HepG2 (cell line): ENCODE data around the gene RING1. TPM values are rescaled to one million over a fixed set of nuclear protein-coding genes. Genes with fewer than 3 reads are reported as not detected.

Experiments used
- ATAC-seq: fragments of 200-7000 bp; cut with Tn5 transposase; 3 replicates; pipeline ENCODE4 v1.9.1; 2020; ENCODE audit warnings: mild to moderate bottlenecking, moderate library complexity
- BruUV-seq: library from RNA; stranded (reverse); fragments of 400-500 nt; replicated peaks from 2 replicates; lab custom pipeline; 2021; lab: Mats Ljungman, UMichigan
- CTCF ChIA-PET: fragments of 300-600 bp; formaldehyde crosslinking; extraction: SDS; loops from one replicate; lab custom pipeline; 2021; ENCODE audit warnings: low total read pairs, inconsistent platforms, low intra/inter-chr PET ratio; lab: Yijun Ruan, JAX
- POLR2A ChIA-PET: fragments of 350-600 bp; sonication (Branson Sonifier 250); formaldehyde crosslinking; loops from one replicate; lab custom pipeline; 2020; ENCODE audit warnings: antibody characterized with exemption, inconsistent platforms; lab: Yijun Ruan, JAX
- DNase-seq: peaks from one replicate; pipeline ENCODE4 v3.0.0-alpha.2; 2015; ENCODE audit warnings: low spot score
- FAIRE-seq: peaks from 3 replicates; lab custom pipeline; 2011; peaks lifted over from hg19 to GRCh38; lab: Jason Lieb, UNC
- H2AFZ ChIP-seq: one replicate; pipeline ENCODE4 v1.6.1; 2011; ENCODE audit warnings: low read length, inconsistent platforms
- H3K27ac ChIP-seq: fragments of 300-600 bp; 3 replicates; pipeline ENCODE4 v1.8.0; 2011; ENCODE audit warnings: mixed run types, mild to moderate bottlenecking, mixed read lengths, low read length, inconsistent platforms; ENCODE audit not compliant: insufficient read depth; ENCODE audit errors: extremely low read length
- H3K27me3 ChIP-seq, 2 experiments: fragments of 200-600 bp in 1 of 2; 2 replicates in 1 of 2; 3 replicates in 1 of 2; pipeline versions ENCODE4 v1.6.0 to v1.8.0; 2011; ENCODE audit warnings: low read length in 2 of 2, mild to moderate bottlenecking in 2 of 2, moderate library complexity in 2 of 2, inconsistent platforms in 1 of 2; ENCODE audit not compliant: insufficient read depth in 2 of 2, control insufficient read depth in 1 of 2
- H3K36me3 ChIP-seq, 2 experiments: fragments of 200-600 bp in 1 of 2; replicated peaks in 1 of 2; 2 replicates in 1 of 2; 3 replicates in 1 of 2; pipeline versions ENCODE4 v1.5.1 to v1.8.0; 2011; ENCODE audit warnings: low read length in 2 of 2, inconsistent platforms in 1 of 2; ENCODE audit not compliant: insufficient read depth in 2 of 2, control insufficient read depth in 1 of 2
- H3K4me1 ChIP-seq: 2 replicates; pipeline ENCODE4 v1.5.1; 2012; ENCODE audit warnings: low read length, inconsistent platforms; ENCODE audit not compliant: insufficient read depth
- H3K4me2 ChIP-seq: 2 replicates; pipeline ENCODE4 v1.6.0; 2011; ENCODE audit warnings: low read depth, low read length, inconsistent platforms
- H3K4me3 ChIP-seq, 3 experiments: fragments of 200-600 bp in 1 of 3; sonication (generic), shearing (Covaris generic) in 1 of 3; replicated peaks in 1 of 3; 2 replicates each; pipeline ENCODE4 v1.5.1; 2011 to 2016; ENCODE audit warnings: low read length in 3 of 3, inconsistent platforms in 2 of 3, low read depth in 2 of 3, mild to moderate bottlenecking in 2 of 3, control low read depth in 1 of 3, mixed read lengths in 1 of 3; ENCODE audit not compliant: insufficient read depth in 1 of 3
- H3K79me2 ChIP-seq: one replicate; pipeline ENCODE4 v1.6.1; 2011; ENCODE audit warnings: low read length, inconsistent platforms; ENCODE audit not compliant: insufficient read depth
- H3K9ac ChIP-seq: 2 replicates; pipeline ENCODE4 v1.6.0; 2011; ENCODE audit warnings: mild to moderate bottlenecking, low read depth, low read length, inconsistent platforms; ENCODE audit not compliant: insufficient read depth
- H3K9me3 ChIP-seq: 2 replicates; pipeline ENCODE4 v1.5.1; 2012; ENCODE audit warnings: mild to moderate bottlenecking, low read length
- H4K20me1 ChIP-seq: 2 replicates; pipeline ENCODE4 v1.6.0; 2011; ENCODE audit warnings: inconsistent platforms, mild to moderate bottlenecking, low read length, moderate library complexity; ENCODE audit not compliant: insufficient read depth
- CENPT ChIP-seq: sonication (generic); formaldehyde crosslinking; IDR thresholded peaks from 2 replicates; pipeline ENCODE4 v1.8.0; 2022; ENCODE audit warnings: low read depth, mild to moderate bottlenecking, moderate library complexity, missing genetic modification reagents
- EHMT2 ChIP-seq: fragments of 200-600 bp; sonication (generic); IDR thresholded peaks from 2 replicates; pipeline ENCODE4 v1.7.0; 2017; ENCODE audit warnings: antibody characterized with exemption, low read depth, low read length, borderline replicate concordance
- HOXA7 ChIP-seq: sonication (generic); formaldehyde crosslinking; IDR thresholded peaks from 2 replicates; pipeline ENCODE4 v1.8.1; 2022; ENCODE audit warnings: mild to moderate bottlenecking, missing genetic modification reagents, moderate library complexity
- PAX8 ChIP-seq: sonication (generic); formaldehyde crosslinking; IDR thresholded peaks from 2 replicates; pipeline ENCODE4 v1.8.0; 2022; ENCODE audit warnings: mild to moderate bottlenecking, missing genetic modification reagents, borderline replicate concordance
- PPARG ChIP-seq: conservative IDR thresholded peaks from 2 replicates; pipeline ENCODE4 v1.6.1; 2016; ENCODE audit warnings: missing biosample characterization, missing genetic modification reagents
- RFXANK ChIP-seq: IDR thresholded peaks from 2 replicates; pipeline ENCODE4 v1.6.1; 2016
- SKI ChIP-seq: fragments of 450-650 bp; IDR thresholded peaks from one replicate; pipeline ENCODE4 v1.6.1; 2018; ENCODE audit warnings: mild to moderate bottlenecking; ENCODE audit not compliant: partially characterized antibody
- SNAPC2 ChIP-seq: sonication (generic); formaldehyde crosslinking; IDR thresholded peaks from 2 replicates; pipeline ENCODE4 v1.8.1; 2022; ENCODE audit warnings: mild to moderate bottlenecking, missing genetic modification reagents
- SP2 ChIP-seq: sonication (generic); formaldehyde crosslinking; IDR thresholded peaks from 2 replicates; pipeline ENCODE4 v1.5.1; 2020; ENCODE audit warnings: mild to moderate bottlenecking, missing genetic modification reagents
- TOPORS ChIP-seq: sonication (generic); formaldehyde crosslinking; IDR thresholded peaks from 2 replicates; pipeline ENCODE4 v1.8.0; 2023; ENCODE audit warnings: mild to moderate bottlenecking, missing genetic modification reagents
- XRCC5 ChIP-seq: fragments of 200-400 bp; formaldehyde crosslinking; optimal IDR thresholded peaks from 2 replicates; pipeline ENCODE3; 2017; ENCODE audit warnings: mild to moderate bottlenecking, low read length
- YEATS4 ChIP-seq: sonication (generic); formaldehyde crosslinking; IDR thresholded peaks from 2 replicates; pipeline ENCODE4 v1.4.0; 2020; ENCODE audit warnings: missing genetic modification reagents, borderline replicate concordance
- ZBTB3 ChIP-seq: sonication (generic); formaldehyde crosslinking; IDR thresholded peaks from 2 replicates; pipeline ENCODE4 v1.4.0; 2020; ENCODE audit warnings: low read depth, mild to moderate bottlenecking, moderate library complexity, missing genetic modification reagents, borderline replicate concordance
- ZFAT ChIP-seq: sonication (generic); formaldehyde crosslinking; conservative IDR thresholded peaks from 2 replicates; pipeline ENCODE4 v1.8.1; 2023; ENCODE audit warnings: missing genetic modification reagents, inconsistent platforms
- ZFP36L1 ChIP-seq: sonication (generic); formaldehyde crosslinking; IDR thresholded peaks from 2 replicates; pipeline ENCODE4 v1.8.0; 2022; ENCODE audit warnings: mild to moderate bottlenecking, missing genetic modification reagents, moderate library complexity
- ZNF605 ChIP-seq: sonication (generic); formaldehyde crosslinking; IDR thresholded peaks from 2 replicates; pipeline ENCODE4 v1.8.0; 2022; ENCODE audit warnings: mild to moderate bottlenecking, missing genetic modification reagents
- ZNF616 ChIP-seq: sonication (generic); formaldehyde crosslinking; IDR thresholded peaks from 2 replicates; pipeline ENCODE4 v1.5.0; 2020; ENCODE audit warnings: low read depth, mild to moderate bottlenecking, missing genetic modification reagents
- ZNF746 ChIP-seq: sonication (generic); formaldehyde crosslinking; IDR thresholded peaks from 2 replicates; pipeline ENCODE4 v1.8.0; 2022; ENCODE audit warnings: mild to moderate bottlenecking, missing genetic modification reagents
- ZNF761 ChIP-seq: sonication (generic); formaldehyde crosslinking; conservative IDR thresholded peaks from 2 replicates; pipeline ENCODE4 v1.4.0; 2020; ENCODE audit warnings: mild to moderate bottlenecking, missing genetic modification reagents
- WGBS: methylation state at CpG from one replicate; pipeline ENCODE4 v1.1.6; 2017; ENCODE audit warnings: low lambda C conversion rate; 5-methylcytosine and 5-hydroxymethylcytosine counted together
- in situ Hi-C: cut with HindIII; loops from 2 replicates; pipeline ENCODE4 v1.10.0; 2017; ENCODE audit warnings: low pct_unique_long_range_greater_than_20kb; ENCODE audit not compliant: extremely low pct_ligation_motif_present
- intact Hi-C: fragments of 100-400 bp; cut with micrococcal nuclease; formaldehyde crosslinking; loops from one replicate; pipeline ENCODE4 v1.10.0; 2022; ENCODE audit not compliant: unreplicated experiment
- polyA plus RNA-seq, 8 experiments: library from polyadenylated mRNA; depleted of rRNA in 3 of 8; stranded (reverse) in 7 of 8; unstranded in 1 of 8; fragments of >200 nt; fragmentation: Illumina TruSeq in 4 of 8; extraction: Trizol in 4 of 8; gene quantifications; 2 replicates each; pipeline versions ENCODE4 v1.2.1 to v1.2.3, GENCODE V29; 2011 to 2016; ENCODE audit warnings: low read depth in 4 of 8, missing spikeins in 1 of 8, mixed read lengths in 1 of 8; ENCODE audit not compliant: insufficient read depth in 1 of 8
- total RNA-seq, 5 experiments: library from RNA; depleted of rRNA; stranded (reverse); fragments of >200 nt; fragmentation: Illumina TruSeq; extraction: Trizol; gene quantifications; 2 replicates each; pipeline ENCODE4 v1.2.3, GENCODE V29; 2016; ENCODE audit warnings: low read depth in 1 of 5
- TF ChIP-seq, protein P1 (sequence below): IDR thresholded peaks from 2 replicates; pipeline ENCODE4 v1.6.1; 2016; ENCODE audit warnings: mild to moderate bottlenecking, missing biosample characterization, missing genetic modification reagents
- TF ChIP-seq, protein P2 (sequence below): sonication (generic); formaldehyde crosslinking; IDR thresholded peaks from 2 replicates; pipeline ENCODE4 v1.5.0; 2020; ENCODE audit warnings: mild to moderate bottlenecking, missing genetic modification reagents

The RING1 gene
- total and polyA plus RNA-seq, 2 of the 13 experiments (the other 11 are each of a cell fraction or from before 2014, with no cell fraction given), result 23.9 to 33.6 TPM

DNA sequence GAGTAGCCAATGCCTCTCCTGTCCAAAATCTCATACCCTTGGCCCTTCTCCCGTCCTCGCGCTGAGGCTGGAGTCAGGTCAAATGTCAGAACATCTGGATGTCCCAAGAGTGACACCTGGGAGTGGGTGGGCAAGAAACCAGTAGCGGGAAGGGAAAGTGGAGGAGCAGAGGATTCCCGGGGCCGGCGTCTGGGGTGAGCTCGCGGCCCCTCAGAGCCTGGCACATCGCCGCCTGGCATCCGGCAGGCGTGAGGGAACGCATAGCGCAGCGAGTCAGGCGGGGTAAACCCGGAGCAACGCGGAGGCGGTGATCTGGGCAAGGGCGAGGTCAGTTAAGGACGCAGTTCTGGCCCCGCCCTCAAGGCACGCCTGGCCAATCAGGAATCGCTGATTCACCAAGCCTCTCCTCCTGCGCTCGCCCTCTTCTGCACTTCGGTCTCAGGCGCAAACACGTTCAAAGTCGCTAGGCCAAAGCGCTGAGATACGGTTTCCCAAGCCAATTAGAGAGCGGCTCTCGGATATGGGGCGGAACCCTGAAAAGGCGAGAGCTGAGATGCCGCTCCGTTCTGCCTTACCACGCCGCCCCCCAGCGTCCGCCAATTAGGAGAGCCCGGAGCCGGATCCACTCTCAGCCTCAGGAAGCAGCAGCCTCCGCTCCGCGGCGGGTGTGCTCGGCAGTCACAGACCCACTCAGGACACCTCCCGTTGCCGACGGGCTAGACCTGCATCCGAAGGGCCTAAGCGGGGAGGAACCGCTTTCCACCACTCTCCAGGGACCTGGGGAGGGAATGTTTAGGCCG, 40.8 kb downstream of the RING1 start:
- H3K79me2 ChIP-seq, result no peaks in the 10 kb centered on the region
- H3K4me2 ChIP-seq, result peak overlapping the region; percentile 100
- WGBS, result 0% methylated on average over 38 of the region's 58 CpGs
- H3K27me3 ChIP-seq, result no peaks in the 10 kb centered on the region; a peak in 1 of 5 replicates
- intact Hi-C loops (loop anchor here (1.0 to 2.0 kb wide), 5 partner anchors 48 to 234 kb away; partner anchors contain the start of genes RXRB and SLC39A7), in situ Hi-C loops (loop anchor here (5.0 kb wide), 4 partner anchors 47 to 232 kb away; partner anchors contain the start of genes HSD17B8, RXRB and SLC39A7)
- POLR2A ChIA-PET, result interaction anchor here (0.6 to 5.1 kb wide), 34 partner anchors 11 to 278 kb away, joined by 3 to 94 read pairs (median 6); partner anchors contain the start of genes B3GALT4, CUTA, HSD17B8 and PFDN6
- H3K9me3 ChIP-seq, result no peaks in the 10 kb centered on the region
- peak; percentile 99 for FAIRE-seq
- CTCF ChIA-PET, result interaction anchor here (1.0 to 3.1 kb wide), 8 partner anchors 44 to 234 kb away, joined by 4 to 19 read pairs (median 8); partner anchors contain the start of gene HSD17B8
- peak overlapping the region; percentile 96 for H3K9ac ChIP-seq
- no peak overlapping the region for H2AFZ ChIP-seq
- peaks cover 29% of the 10 kb centered on the region for H3K4me1 ChIP-seq
- no TSS peak for BruUV-seq
- H3K36me3 ChIP-seq, result peaks cover 0 to 2% of the 10 kb centered on the region in 2 experiments; a peak in 3 of 5 replicates
- peak overlapping the region; percentile 80 to 89 (median 86) for H3K4me3 ChIP-seq
- H4K20me1 ChIP-seq, result no peaks in the 10 kb centered on the region
- ATAC-seq, result peak; percentile 93
- H3K27ac ChIP-seq, result peak overlapping the region; percentile 94
- peak; percentile 99 for DNase-seq
- peak; percentile 88 for TF ChIP-seq RFXANK (CRISPR knock-in tag)
- TF ChIP-seq SP2, result peak; percentile 93
- 0 out of 2 replicates have a peak, but pooled peaks have one; percentile 55 for TF ChIP-seq SNAPC2 (CRISPR knock-in tag)
- peak; percentile 87 for TF ChIP-seq XRCC5
- TF ChIP-seq SKI, result peak; percentile 63
- peak; percentile 90 for TF ChIP-seq ZNF605 (CRISPR knock-in tag)
- TF ChIP-seq, protein P1, sequence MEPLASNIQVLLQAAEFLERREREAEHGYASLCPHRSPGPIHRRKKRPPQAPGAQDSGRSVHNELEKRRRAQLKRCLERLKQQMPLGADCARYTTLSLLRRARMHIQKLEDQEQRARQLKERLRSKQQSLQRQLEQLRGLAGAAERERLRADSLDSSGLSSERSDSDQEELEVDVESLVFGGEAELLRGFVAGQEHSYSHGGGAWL, result peak; percentile 51
- no peak for TF ChIP-seq PPARG
- TF ChIP-seq ZFAT (CRISPR knock-in tag), result no peak
- TF ChIP-seq ZNF746, result no peak
- TF ChIP-seq, protein P2, sequence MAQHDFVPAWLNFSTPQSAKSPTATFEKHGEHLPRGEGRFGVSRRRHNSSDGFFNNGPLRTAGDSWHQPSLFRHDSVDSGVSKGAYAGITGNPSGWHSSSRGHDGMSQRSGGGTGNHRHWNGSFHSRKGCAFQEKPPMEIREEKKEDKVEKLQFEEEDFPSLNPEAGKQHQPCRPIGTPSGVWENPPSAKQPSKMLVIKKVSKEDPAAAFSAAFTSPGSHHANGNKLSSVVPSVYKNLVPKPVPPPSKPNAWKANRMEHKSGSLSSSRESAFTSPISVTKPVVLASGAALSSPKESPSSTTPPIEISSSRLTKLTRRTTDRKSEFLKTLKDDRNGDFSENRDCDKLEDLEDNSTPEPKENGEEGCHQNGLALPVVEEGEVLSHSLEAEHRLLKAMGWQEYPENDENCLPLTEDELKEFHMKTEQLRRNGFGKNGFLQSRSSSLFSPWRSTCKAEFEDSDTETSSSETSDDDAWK (CRISPR knock-in tag), result no peak
- TF ChIP-seq TOPORS (CRISPR knock-in tag), result peak; percentile 91
- 0 out of 2 replicates have a peak, but pooled peaks have one; percentile 61 for TF ChIP-seq PAX8 (CRISPR knock-in tag)
- no peak; the same call in 1 of the 2 replicates for TF ChIP-seq CENPT (CRISPR knock-in tag)
- peak; percentile 62; the same call in 1 of the 2 replicates for TF ChIP-seq YEATS4 (CRISPR knock-in tag)
- peak; percentile 78; the same call in 1 of the 2 replicates for TF ChIP-seq ZNF761
- peak; percentile 31; the same call in 1 of the 2 replicates for TF ChIP-seq ZNF616 (CRISPR knock-in tag)
- peak; percentile 27 for TF ChIP-seq ZFP36L1 (CRISPR knock-in tag)
- no peak for TF ChIP-seq HOXA7 (CRISPR knock-in tag)
- TF ChIP-seq ZBTB3 (CRISPR knock-in tag), result peak; percentile 82
- TF ChIP-seq EHMT2, result no peak
